Heart left ventricle (tissue), 16 donors: Measurements from ENCODE around the gene HOXB4. TPM values are rescaled to one million over a fixed set of nuclear protein-coding genes. Genes with fewer than 3 reads are reported as not detected.

ENCODE experiments used
- ATAC-seq, 4 donors: fragments of 200-7000 bp; cut with Tn5 transposase; one replicate each; pipeline ENCODE4 v1.9.1; 2020 to 2022; ENCODE audit warnings: moderate library complexity in 4 of 4, mild to moderate bottlenecking in 3 of 4, moderate number of reproducible peaks in 1 of 4
- DNase-seq, 5 donors: peaks; one replicate each; pipeline ENCODE4 v3.0.0-alpha.2; 2020
- H3K27ac ChIP-seq, 12 donors: fragments of 200-600 bp; sonication (generic) in 4 of 12; one replicate each; pipeline versions ENCODE4 v1.5.0 to v1.8.0; 2016 to 2022; ENCODE audit warnings: mild to moderate bottlenecking in 2 of 12
- H3K27me3 ChIP-seq, 9 donors: fragments of 200-600 bp; sonication (generic) in 2 of 9; one replicate each; pipeline versions ENCODE4 v1.5.1 to v1.8.0; 2016 to 2022; ENCODE audit warnings: mild to moderate bottlenecking in 3 of 9
- H3K36me3 ChIP-seq, 9 donors: fragments of 200-600 bp; sonication (generic) in 2 of 9; one replicate each; pipeline versions ENCODE4 v1.5.0 to v1.8.0; 2018 to 2022; ENCODE audit warnings: mild to moderate bottlenecking in 2 of 9
- H3K4me1 ChIP-seq, 12 donors: fragments of 200-600 bp; sonication (generic) in 4 of 12; one replicate each; pipeline versions ENCODE4 v1.5.0 to v1.8.0; 2016 to 2022; ENCODE audit warnings: mild to moderate bottlenecking in 3 of 12
- H3K4me3 ChIP-seq, 12 donors: fragments of 200-600 bp; sonication (generic) in 4 of 12; one replicate each; pipeline versions ENCODE4 v1.5.0 to v1.8.0; 2017 to 2022; ENCODE audit warnings: mild to moderate bottlenecking in 9 of 12, moderate library complexity in 4 of 12
- H3K9me3 ChIP-seq, 12 donors: fragments of 200-600 bp; sonication (generic) in 4 of 12; one replicate each; pipeline versions ENCODE4 v1.5.0 to v1.8.0; 2016 to 2022; ENCODE audit warnings: mild to moderate bottlenecking in 1 of 12
- CTCF ChIP-seq, 12 donors: fragments of 200-600 bp; sonication (generic) in 4 of 12; IDR thresholded peaks; one replicate each; pipeline versions ENCODE4 v1.5.0 to v1.8.0; 2018 to 2022; ENCODE audit warnings: antibody characterized with exemption in 12 of 12, mild to moderate bottlenecking in 5 of 12
- POLR2A ChIP-seq, 2 donors: fragments of 450-650 bp; IDR thresholded peaks; one replicate each; pipeline ENCODE4 v1.6.1; 2017; ENCODE audit warnings: antibody characterized with exemption in 2 of 2, mild to moderate bottlenecking in 2 of 2, moderate library complexity in 2 of 2
- WGBS, 4 donors: extraction: QIAGEN DNeasy Blood & Tissue Kit in 2 of 4; methylation state at CpG; one replicate each; pipeline versions ENCODE4 v1.1.5 to v1.1.7; 2013 to 2018; 5-methylcytosine and 5-hydroxymethylcytosine counted together
- intact Hi-C, 10 donors: fragments of 100-400 bp; cut with DNase I; formaldehyde crosslinking; loops; one replicate each; pipeline versions ENCODE4 v1.11.1 to v1.14.2; 2022
- polyA plus RNA-seq, 2 donors: library from polyadenylated mRNA; stranded (reverse); fragments of 200-250 nt; gene quantifications; one replicate each; pipeline ENCODE4 v1.2.3, GENCODE V29; 2013
- total RNA-seq, 9 donors: library from RNA; depleted of rRNA in 2 of 9; stranded (reverse); fragments of >200 nt in 2 of 9; fragmentation: NEBNext Ultra II Directional in 3 of 9; extraction: Animal tissue kit (Norgen Biotek cat#: 25700) in 3 of 9; gene quantifications; one replicate each; pipeline versions ENCODE4 v1.1.0 to v1.2.4, GENCODE V29; 2016 to 2023
- donor health status: ischemic (EF 13 %, LVEDD 7.1; RV severe dilation, severe dysfunction).
- donor health status: healthy with polysubstance abuse.
- donor health status: DM: no; HTN: yes; CAD: no.
- donor health status: DM: no; HTN: no; CAD: no.
- donor health status: ischemic (EF 25% LVEDD 6.9; RV normal size, moderate dysfunction).
- donor health status: ischemic (EF 25% LVEDD 5.7; RV mildly dilated, moderate dysfunction).
- donor health status: healthy.
- donor health status: DM: yes; HTN: yes; CAD: no.
- donor health status: ischemic (EF 35%, LVEDD 5.7; RV mildly dilated, moderate dysfunction).
- donor health status: nonischemic (EF 11% LVEDD 7.7; RV severe dilation, severe dysfunction).
- donor health status: DM: yes; HTN: yes; CAD: no.
- donor health status: PGD.
- donor health status: ischemic (EF 29% LVEDD 5.4; RV normal size, mild dysfunction).
- donor health status: nonischemic (EF 23%, LVEDD 6.1; RV moderate dilation, normal function).

The HOXB4 gene
- total and polyA plus RNA-seq, 11 donors = 0.27 to 2.8 (median 0.59) TPM; not detected in 1

- peak overlapping the region in 9 of 12 donors; percentile 4 to 97 (median 59) for H3K27ac ChIP-seq
- TF ChIP-seq POLR2A (IDR thresholded peaks at IDR 0.05) (no peak), CTCF (IDR thresholded peaks at IDR 0.05) (no peak)
- H3K9me3 ChIP-seq = no peaks in the 10 kb centered on the region
- ATAC-seq (peak in 2 of 4 donors; percentile 33 to 56), DNase-seq (peak in 1 of 5 donors; percentile 68)
- intact Hi-C loops = loop anchor here in 1 of 10 donors (2.0 kb wide), 1 partner anchor 14 kb away; the partner anchor contains the start of gene HOXB4
- peaks cover 0 to 44% (median 0%) of the 10 kb centered on the region in 12 donors for H3K4me1 ChIP-seq
- no peaks in the 10 kb centered on the region for H3K36me3 ChIP-seq
- WGBS, 4 donors = 5 to 9% (median 7%) methylated on average over 32 to 73 of the region's 73 CpGs
- H3K27me3 ChIP-seq = peaks cover 14 to 96% (median 72%) of the 10 kb centered on the region in 9 donors
- peak overlapping the region; percentile 14 to 56 (median 48) for H3K4me3 ChIP-seq
Observed at GRCh38 chr17:48564188-48565021, 13.7 kb downstream of the HOXB4 start.

- H3K36me3 ChIP-seq = no peaks in the 10 kb centered on the region
- no peak for DNase-seq
- intact Hi-C loops = loop anchor here in 1 of 10 donors (2.0 kb wide), 1 partner anchor 15 kb away; the partner anchor contains the start of gene HOXB4
- peak overlapping the region in 11 of 12 donors; percentile 24 to 56 (median 48) for H3K4me3 ChIP-seq
- no peak for ATAC-seq
- TF ChIP-seq POLR2A (IDR thresholded peaks at IDR 0.05) (no peak), CTCF (IDR thresholded peaks at IDR 0.05) (no peak)
- 14 to 24% (median 20%) methylated on average over 8 to 10 of the region's 10 CpGs for WGBS, 4 donors
- peak overlapping the region in 7 of 12 donors; percentile 4 to 97 (median 58) for H3K27ac ChIP-seq
- peaks cover 0 to 40% (median 0%) of the 10 kb centered on the region in 12 donors for H3K4me1 ChIP-seq
- H3K27me3 ChIP-seq = peaks cover 12 to 96% (median 67%) of the 10 kb centered on the region in 9 donors
- no peaks in the 10 kb centered on the region for H3K9me3 ChIP-seq
Observed at GRCh38 chr17:48563867-48564187, 14.3 kb downstream of the HOXB4 start.

GRCh38 chr17:48563385-48563838, 14.7 kb downstream of the HOXB4 start:
- H3K4me1 ChIP-seq = peaks cover 0 to 40% (median 0%) of the 10 kb centered on the region in 12 donors
- no peaks in the 10 kb centered on the region for H3K36me3 ChIP-seq
- H3K27ac ChIP-seq = peak overlapping the region in 1 of 12 donors; percentile 97
- TF ChIP-seq POLR2A (IDR thresholded peaks at IDR 0.05) (no peak), CTCF (IDR thresholded peaks at IDR 0.05) (no peak)
- H3K9me3 ChIP-seq = no peaks in the 10 kb centered on the region
- H3K27me3 ChIP-seq = peaks cover 12 to 96% (median 65%) of the 10 kb centered on the region in 9 donors
- intact Hi-C loops = no loop called here
- no peak for DNase-seq
- peak overlapping the region in 6 of 12 donors; percentile 27 to 56 (median 52) for H3K4me3 ChIP-seq
- WGBS, 4 donors = 47 to 55% (median 51%) methylated on average over 6 of the region's 6 CpGs
- ATAC-seq = no peak

DNA sequence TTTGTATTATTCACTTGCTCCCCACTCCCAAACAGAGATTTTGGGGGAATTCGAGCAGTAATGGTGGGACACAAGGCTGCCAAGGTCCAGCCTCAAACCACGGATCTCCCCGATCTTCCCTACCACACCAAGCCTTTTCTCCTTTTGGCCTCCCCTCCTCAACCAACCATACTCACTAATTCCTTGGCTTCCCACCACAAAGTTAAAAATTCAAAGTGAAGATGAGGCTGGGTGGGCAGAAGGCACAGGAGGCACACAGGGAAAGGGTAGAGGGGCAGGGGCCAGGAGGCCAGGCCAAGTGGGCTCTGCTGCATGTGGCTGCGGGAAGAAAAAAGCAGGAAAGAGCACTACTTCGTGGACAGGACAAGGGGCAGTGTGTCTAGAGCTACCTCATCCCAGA, 15.2 kb downstream of the HOXB4 start:
- Histone ChIP-seq H3K4me1 (peaks cover 0 to 40% (median 0%) of the 10 kb centered on the region in 12 donors), H3K27ac (peak overlapping the region in 1 of 12 donors; percentile 97), H3K27me3 (peaks cover 12 to 96% (median 65%) of the 10 kb centered on the region in 9 donors), H3K9me3 (no peaks in the 10 kb centered on the region), H3K4me3 (peak overlapping the region in 2 of 12 donors; percentile 56), H3K36me3 (no peaks in the 10 kb centered on the region)
- ATAC-seq (no peak), DNase-seq (no peak)
- TF ChIP-seq POLR2A (IDR thresholded peaks at IDR 0.05) = no peak
- no peak for TF ChIP-seq CTCF (IDR thresholded peaks at IDR 0.05)
- intact Hi-C loops = no loop called here
- 43 to 55% (median 52%) methylated on average over 5 of the region's 5 CpGs for WGBS, 4 donors
